A673 (cell line): Measurements from ENCODE around the gene FIGN. TPM values are rescaled to one million over a fixed set of nuclear protein-coding genes. Genes with fewer than 3 reads are reported as not detected.

Experiments
- BruUV-seq: library from RNA; stranded (reverse); fragments of 400-500 nt; replicated peaks from 2 replicates; lab custom pipeline; 2021; lab: Mats Ljungman, UMichigan
- CTCF ChIA-PET: fragments of 300-600 bp; sonication (Branson Sonifier 250); formaldehyde crosslinking; loops from one replicate; lab custom pipeline; 2022; ENCODE audit warnings: antibody characterized with exemption; lab: Charles Lee
- POLR2A ChIA-PET: fragments of 300-600 bp; sonication (Branson Sonifier 250); formaldehyde crosslinking; loops from one replicate; lab custom pipeline; 2022; ENCODE audit warnings: antibody characterized with exemption; ENCODE audit not compliant: low non-redundant PET; lab: Charles Lee
- DNase-seq: peaks from one replicate; pipeline ENCODE4 v3.0.0-alpha.2; 2015; ENCODE audit warnings: low spot score
- H3K27ac ChIP-seq: fragments of 200-600 bp; sonication (generic); 2 replicates; pipeline ENCODE4 v1.5.1; 2016; ENCODE audit warnings: mixed run types, low read depth, mild to moderate bottlenecking, mixed read lengths, antibody characterized with exemption, low read length; ENCODE audit not compliant: poor library complexity, severe bottlenecking
- H3K27me3 ChIP-seq: fragments of 200-600 bp; sonication (generic); replicated peaks from 2 replicates; pipeline ENCODE4 v1.6.1; 2017; ENCODE audit warnings: mixed run types, low read depth, mild to moderate bottlenecking, mixed read lengths, antibody characterized with exemption, low read length; ENCODE audit not compliant: insufficient read depth, poor library complexity
- H3K36me3 ChIP-seq: fragments of 200-600 bp; sonication (generic); 2 replicates; pipeline ENCODE4 v1.6.1; 2016; ENCODE audit warnings: mixed run types, mild to moderate bottlenecking, mixed read lengths, antibody characterized with exemption, low read length; ENCODE audit not compliant: insufficient read depth, poor library complexity, severe bottlenecking
- H3K4me1 ChIP-seq: fragments of 200-600 bp; sonication (generic); 2 replicates; pipeline ENCODE4 v1.6.1; 2017; ENCODE audit warnings: mixed run types, mild to moderate bottlenecking, mixed read lengths, antibody characterized with exemption, low read length; ENCODE audit not compliant: insufficient read depth, poor library complexity, severe bottlenecking
- H3K4me3 ChIP-seq: fragments of 200-600 bp; sonication (generic); 2 replicates; pipeline ENCODE4 v1.5.1; 2016; ENCODE audit warnings: low read depth, mixed run types, mild to moderate bottlenecking, mixed read lengths, low read length; ENCODE audit not compliant: poor library complexity, severe bottlenecking
- H3K9me3 ChIP-seq: fragments of 200-600 bp; sonication (generic); 2 replicates; pipeline ENCODE4 v1.6.1; 2016; ENCODE audit warnings: mixed run types, low read depth, mild to moderate bottlenecking, mixed read lengths, antibody characterized with exemption, low read length; ENCODE audit not compliant: poor library complexity, severe bottlenecking
- EZH2 ChIP-seq: fragments of 200-600 bp; sonication (generic); IDR thresholded peaks from 2 replicates; pipeline ENCODE4 v1.6.1; 2017; ENCODE audit warnings: borderline replicate concordance, low read depth, mild to moderate bottlenecking, mixed read lengths, antibody characterized with exemption, low read length; ENCODE audit not compliant: poor library complexity, severe bottlenecking
- intact Hi-C: fragments of 100-400 bp; cut with micrococcal nuclease; formaldehyde crosslinking; loops from one replicate; pipeline ENCODE4 v1.10.0; 2022; ENCODE audit not compliant: unreplicated experiment
- total RNA-seq: library from RNA; stranded (reverse); gene quantifications from 2 replicates; pipeline ENCODE4 v1.2.3, GENCODE V29; 2021
- TF ChIP-seq, protein P1 (sequence below): fragments of 300-800, 200-600 bp; sonication (generic); conservative IDR thresholded peaks from 2 replicates; pipeline ENCODE4 v1.5.1; 2017; ENCODE audit warnings: low read depth, mild to moderate bottlenecking, antibody characterized with exemption, low read length, moderate library complexity, mixed read lengths

FIGN gene
- total RNA-seq, 1 experiment from 2014 or later = 0.24 TPM

DNA sequence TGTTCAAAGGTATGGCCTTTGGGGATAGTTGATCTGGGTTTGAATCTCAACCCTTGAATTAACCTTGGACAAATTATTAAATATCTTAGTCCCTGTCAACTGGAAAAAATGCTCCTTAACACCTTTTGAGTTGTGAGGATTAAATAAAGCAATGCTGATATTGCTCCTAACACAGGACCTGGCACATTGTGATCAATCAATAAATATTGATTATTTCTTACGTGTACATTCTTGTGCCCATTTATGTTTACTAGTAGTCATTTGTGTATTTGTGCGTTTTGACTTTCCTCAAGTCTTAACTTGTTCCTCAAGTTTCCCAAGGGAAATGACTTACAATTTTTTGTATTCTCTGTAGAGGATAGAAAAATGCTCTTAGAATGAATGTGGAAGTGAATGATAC is 19.6 kb upstream of the FIGN start:
- intact Hi-C loops = no loop called here
- POLR2A ChIA-PET = no interaction called here
- CTCF ChIA-PET = no interaction called here
- Histone ChIP-seq H3K27ac (no peak overlapping the region), H3K9me3 (no peaks in the 10 kb centered on the region), H3K4me1 (no peaks in the 10 kb centered on the region), H3K27me3 (peaks cover 21% of the 10 kb centered on the region), H3K4me3 (no peak overlapping the region), H3K36me3 (no peaks in the 10 kb centered on the region)
- no peak for DNase-seq
- TF ChIP-seq EZH2 = no peak
- TF ChIP-seq, protein P1, sequence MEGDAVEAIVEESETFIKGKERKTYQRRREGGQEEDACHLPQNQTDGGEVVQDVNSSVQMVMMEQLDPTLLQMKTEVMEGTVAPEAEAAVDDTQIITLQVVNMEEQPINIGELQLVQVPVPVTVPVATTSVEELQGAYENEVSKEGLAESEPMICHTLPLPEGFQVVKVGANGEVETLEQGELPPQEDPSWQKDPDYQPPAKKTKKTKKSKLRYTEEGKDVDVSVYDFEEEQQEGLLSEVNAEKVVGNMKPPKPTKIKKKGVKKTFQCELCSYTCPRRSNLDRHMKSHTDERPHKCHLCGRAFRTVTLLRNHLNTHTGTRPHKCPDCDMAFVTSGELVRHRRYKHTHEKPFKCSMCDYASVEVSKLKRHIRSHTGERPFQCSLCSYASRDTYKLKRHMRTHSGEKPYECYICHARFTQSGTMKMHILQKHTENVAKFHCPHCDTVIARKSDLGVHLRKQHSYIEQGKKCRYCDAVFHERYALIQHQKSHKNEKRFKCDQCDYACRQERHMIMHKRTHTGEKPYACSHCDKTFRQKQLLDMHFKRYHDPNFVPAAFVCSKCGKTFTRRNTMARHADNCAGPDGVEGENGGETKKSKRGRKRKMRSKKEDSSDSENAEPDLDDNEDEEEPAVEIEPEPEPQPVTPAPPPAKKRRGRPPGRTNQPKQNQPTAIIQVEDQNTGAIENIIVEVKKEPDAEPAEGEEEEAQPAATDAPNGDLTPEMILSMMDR = no peak
- BruUV-seq = no TSS peak

DNA sequence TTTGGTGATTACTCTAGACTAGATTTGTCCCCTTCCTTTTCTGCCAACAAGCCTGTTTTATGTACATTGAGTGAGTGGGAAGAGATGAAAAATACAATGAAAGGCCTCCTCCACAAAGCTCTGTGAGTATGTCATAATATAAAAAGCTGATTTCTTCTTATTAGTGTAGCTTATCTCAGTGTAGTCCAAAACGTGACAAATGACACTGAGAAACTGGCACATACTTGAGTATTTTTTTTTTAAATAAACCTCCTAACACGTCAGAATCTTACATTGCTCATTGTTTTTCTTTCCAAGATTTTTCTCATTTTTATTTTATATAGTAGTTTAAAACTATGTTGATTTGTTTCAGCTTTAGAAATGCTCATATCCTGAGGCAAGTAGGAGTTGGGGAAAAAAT is 17.9 kb upstream of the FIGN start:
- BruUV-seq = no TSS peak
- H3K4me3 ChIP-seq = no peak overlapping the region
- intact Hi-C loops = no loop called here
- H3K27me3 ChIP-seq = peaks cover 12% of the 10 kb centered on the region
- no peaks in the 10 kb centered on the region for H3K36me3 ChIP-seq
- POLR2A ChIA-PET = no interaction called here
- CTCF ChIA-PET = no interaction called here
- H3K4me1 ChIP-seq = no peaks in the 10 kb centered on the region
- DNase-seq = no peak
- no peak overlapping the region for H3K27ac ChIP-seq
- no peaks in the 10 kb centered on the region for H3K9me3 ChIP-seq
- TF ChIP-seq, protein P1 = no peak
- TF ChIP-seq EZH2 = no peak

GRCh38 chr2:163752267-163752666 is 16.5 kb upstream of the FIGN start:
- H3K27me3 ChIP-seq = peaks cover 9% of the 10 kb centered on the region
- CTCF ChIA-PET = no interaction called here
- no peak overlapping the region for H3K27ac ChIP-seq
- no peaks in the 10 kb centered on the region for H3K4me1 ChIP-seq
- H3K4me3 ChIP-seq = no peak overlapping the region
- POLR2A ChIA-PET = no interaction called here
- H3K9me3 ChIP-seq = no peaks in the 10 kb centered on the region
- TF ChIP-seq EZH2 = no peak
- TF ChIP-seq, protein P1 = no peak
- no peaks in the 10 kb centered on the region for H3K36me3 ChIP-seq
- no TSS peak for BruUV-seq
- no peak for DNase-seq
- intact Hi-C loops = no loop called here
